ENCODE measurements around the gene FKBP15.
"Not testable (repeated sequence)": the region's sequence is repeated elsewhere in the genome, so short reads cannot be mapped to it uniquely, and the experiment has no call there.

Gene FKBP15

GRCh38 chr9:113150670-113151611, 70.1 kb downstream of the FKBP15 start, which contains the start of gene SLC31A2 (continued):
- peak; percentile 74 for TF ChIP-seq ZBTB17 (tag by site-specific recombination; IDR thresholded peaks at IDR 0.05)
- TF ChIP-seq SETDB1 (IDR thresholded peaks at IDR 0.05; ENCODE audit: insufficient read length, low read length) = no peak
- TF ChIP-seq ZNF366 (tag by site-specific recombination; conservative IDR thresholded peaks at IDR 0.05) = no peak
- TF ChIP-seq ZBTB20 (tag by site-specific recombination; IDR thresholded peaks at IDR 0.05) = peak; percentile 95
- TF ChIP-seq SCRT2 (tag by site-specific recombination; IDR thresholded peaks at IDR 0.05) = 0 out of 2 replicates have a peak, but pooled peaks have one; percentile 38
- TF ChIP-seq ZNF10 (tag by site-specific recombination; IDR thresholded peaks at IDR 0.05) = 0 out of 2 replicates have a peak, but pooled peaks have one; percentile 20
- TF ChIP-seq ZNF416 (tag by site-specific recombination; IDR thresholded peaks at IDR 0.05) = no peak

GRCh38 chr9:113149561-113149960, 71.5 kb downstream of the FKBP15 start:
- H3K9me3 ChIP-seq (ENCODE audit: control insufficient read depth, insufficient read depth, low read depth, low read length); H3K36me3 ChIP-seq (ENCODE audit: control insufficient read depth in 2 of 2, insufficient read depth in 1 of 2, low read length in 2 of 2); POLR2A ChIA-PET; H3K4me3 ChIP-seq (ENCODE audit: low read depth, low read length); H3K4me1 ChIP-seq (ENCODE audit: control insufficient read depth, insufficient read depth, low read length); H3K27ac ChIP-seq (ENCODE audit: extremely low read depth, low read depth, low read length): not testable (repeated sequence)
- CTCF ChIA-PET = interaction anchor here (0.7 to 2.1 kb wide), 6 partner anchors 37 to 229 kb away, joined by 3 to 6 read pairs (median 4); no protein-coding TSS in a partner anchor

- Histone ChIP-seq H3K27ac (ENCODE audit: extremely low read depth, low read depth, low read length) (no peak overlapping the region), H3K36me3 (ENCODE audit: control insufficient read depth in 2 of 2, insufficient read depth in 1 of 2, low read length in 2 of 2) (no peaks in the 10 kb centered on the region), H3K4me1 (ENCODE audit: control insufficient read depth, insufficient read depth, low read length) (no peaks in the 10 kb centered on the region), H3K4me3 (ENCODE audit: low read depth, low read length) (no peak overlapping the region), H3K9me3 (ENCODE audit: control insufficient read depth, insufficient read depth, low read depth, low read length) (no peaks in the 10 kb centered on the region)
- TF ChIP-seq ZFP3 (tag by site-specific recombination; IDR thresholded peaks at IDR 0.05; ENCODE audit: low read depth) = no peak
- POLR2A ChIA-PET = no interaction called here
- CTCF ChIA-PET = interaction anchor here (0.7 to 2.1 kb wide), 4 partner anchors 37 to 227 kb away, joined by 3 to 6 read pairs (median 4); no protein-coding TSS in a partner anchor
Measured at GRCh38 chr9:113148781-113149510, 72.1 kb downstream of the FKBP15 start.

GRCh38 chr9:113148372-113148705, 72.7 kb downstream of the FKBP15 start:
- Histone ChIP-seq H3K36me3 (ENCODE audit: control insufficient read depth in 2 of 2, insufficient read depth in 1 of 2, low read length in 2 of 2) (no peaks in the 10 kb centered on the region), H3K27ac (ENCODE audit: extremely low read depth, low read depth, low read length) (no peak overlapping the region), H3K4me1 (ENCODE audit: control insufficient read depth, insufficient read depth, low read length) (no peaks in the 10 kb centered on the region), H3K9me3 (ENCODE audit: control insufficient read depth, insufficient read depth, low read depth, low read length) (no peaks in the 10 kb centered on the region), H3K4me3 (ENCODE audit: low read depth, low read length) (no peak overlapping the region)
- ChIA-PET CTCF (interaction anchor here (1.1 kb wide), 1 partner anchor 127 kb away, joined by 6 read pairs; no protein-coding TSS in a partner anchor), POLR2A (no interaction called here)
- TF ChIP-seq ZFP41 (tag by site-specific recombination; IDR thresholded peaks at IDR 0.05; ENCODE audit: borderline replicate concordance) (no peak), ZNF426 (tag by site-specific recombination; IDR thresholded peaks at IDR 0.05) (no peak), ZNF626 (tag by site-specific recombination; IDR thresholded peaks at IDR 0.05) (no peak), ZNF488 (tag by site-specific recombination; IDR thresholded peaks at IDR 0.05) (no peak), ZNF148 (tag by site-specific recombination; IDR thresholded peaks at IDR 0.05; ENCODE audit: borderline replicate concordance) (no peak)

All from HEK293 (cell line).